ENCODE measurements around the gene NTNG1. TPM values are rescaled to one million over a fixed set of nuclear protein-coding genes. Genes with fewer than 3 reads are reported as not detected.

NTNG1 gene
- total RNA-seq, 1 donor from 2014 or later = 2.4 TPM

DNA sequence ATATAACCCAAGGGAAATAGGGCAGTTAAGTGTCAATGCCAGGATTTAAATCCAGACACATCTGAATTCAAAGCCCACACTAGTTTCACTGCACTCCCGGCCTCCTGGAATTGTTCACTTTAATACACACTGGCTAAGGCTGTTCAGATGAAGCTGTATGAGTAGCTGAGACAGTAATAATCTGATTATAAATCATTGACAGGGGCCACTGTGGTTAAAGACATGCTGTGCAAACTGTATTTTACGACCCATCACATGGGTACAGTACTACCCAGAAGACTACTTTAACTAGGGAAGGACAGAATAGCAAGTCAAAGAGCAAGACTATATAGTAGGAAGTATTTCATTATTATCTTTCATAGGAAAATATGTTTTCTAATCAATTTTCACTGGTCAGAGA lies 16.1 kb upstream of the NTNG1 start:
- no peaks in the 10 kb centered on the region for H3K36me3 ChIP-seq (ENCODE audit: control insufficient read depth, insufficient read depth, low read length)
- no peak overlapping the region for H3K4me3 ChIP-seq (ENCODE audit: low read depth, low read length)
- FAIRE-seq = no peak
- no peak for DNase-seq (ENCODE audit: low read depth)
- no peaks in the 10 kb centered on the region for H3K27me3 ChIP-seq (ENCODE audit: control insufficient read depth, insufficient read depth, low read length)
- TF ChIP-seq, protein P1, sequence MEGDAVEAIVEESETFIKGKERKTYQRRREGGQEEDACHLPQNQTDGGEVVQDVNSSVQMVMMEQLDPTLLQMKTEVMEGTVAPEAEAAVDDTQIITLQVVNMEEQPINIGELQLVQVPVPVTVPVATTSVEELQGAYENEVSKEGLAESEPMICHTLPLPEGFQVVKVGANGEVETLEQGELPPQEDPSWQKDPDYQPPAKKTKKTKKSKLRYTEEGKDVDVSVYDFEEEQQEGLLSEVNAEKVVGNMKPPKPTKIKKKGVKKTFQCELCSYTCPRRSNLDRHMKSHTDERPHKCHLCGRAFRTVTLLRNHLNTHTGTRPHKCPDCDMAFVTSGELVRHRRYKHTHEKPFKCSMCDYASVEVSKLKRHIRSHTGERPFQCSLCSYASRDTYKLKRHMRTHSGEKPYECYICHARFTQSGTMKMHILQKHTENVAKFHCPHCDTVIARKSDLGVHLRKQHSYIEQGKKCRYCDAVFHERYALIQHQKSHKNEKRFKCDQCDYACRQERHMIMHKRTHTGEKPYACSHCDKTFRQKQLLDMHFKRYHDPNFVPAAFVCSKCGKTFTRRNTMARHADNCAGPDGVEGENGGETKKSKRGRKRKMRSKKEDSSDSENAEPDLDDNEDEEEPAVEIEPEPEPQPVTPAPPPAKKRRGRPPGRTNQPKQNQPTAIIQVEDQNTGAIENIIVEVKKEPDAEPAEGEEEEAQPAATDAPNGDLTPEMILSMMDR (IDR thresholded peaks at IDR 0.05; ENCODE audit: insufficient read depth, low read length, severe bottlenecking) = no peak

DNA sequence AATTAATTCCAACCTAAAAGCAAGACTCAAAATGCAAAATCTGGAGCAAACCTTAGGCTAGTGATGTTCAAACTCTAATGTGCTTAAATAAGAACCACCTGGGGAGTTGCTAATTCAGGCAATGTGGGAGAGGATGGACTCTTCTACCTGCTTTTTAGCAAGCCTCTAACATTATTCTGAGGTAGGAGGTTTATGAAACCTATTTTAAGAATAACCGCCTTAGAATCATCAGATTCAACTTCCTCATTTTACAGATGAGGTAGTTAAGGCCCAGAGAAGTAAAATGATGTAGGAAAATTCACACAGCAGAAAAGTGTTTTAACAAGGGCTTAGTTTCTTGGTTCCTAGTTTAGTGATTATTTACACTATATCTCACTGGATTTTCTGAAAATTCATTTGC lies 8.6 kb upstream of the NTNG1 start:
- Histone ChIP-seq H3K27me3 (ENCODE audit: control insufficient read depth, insufficient read depth, low read length) (no peaks in the 10 kb centered on the region), H3K36me3 (ENCODE audit: control insufficient read depth, insufficient read depth, low read length) (no peaks in the 10 kb centered on the region), H3K4me3 (ENCODE audit: low read depth, low read length) (no peak overlapping the region)
- TF ChIP-seq, protein P1 (IDR thresholded peaks at IDR 0.05; ENCODE audit: insufficient read depth, low read length, severe bottlenecking) = no peak
- no peak for DNase-seq (ENCODE audit: low read depth)
- no peak for FAIRE-seq

DNA sequence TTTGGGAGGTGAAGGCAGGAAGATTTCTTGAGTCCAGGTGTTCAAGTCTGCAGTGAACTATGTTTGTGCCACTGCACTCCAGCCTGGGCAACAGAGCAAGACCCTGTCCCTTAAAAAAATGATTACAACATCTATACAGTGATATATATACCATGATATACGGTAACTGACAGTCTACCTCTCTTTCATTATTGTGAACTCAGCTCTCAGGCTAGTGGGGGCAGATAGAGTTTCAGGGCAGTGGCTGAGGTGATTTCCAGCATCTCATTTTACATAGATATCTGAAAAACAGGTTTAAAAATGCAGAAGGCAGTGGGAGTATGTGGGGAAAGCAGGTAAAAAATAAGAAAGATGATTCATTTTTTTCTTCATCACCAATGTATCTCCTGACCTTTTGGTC lies 8.1 kb upstream of the NTNG1 start:
- no peak for DNase-seq (ENCODE audit: low read depth)
- FAIRE-seq = no peak
- H3K36me3 ChIP-seq (ENCODE audit: control insufficient read depth, insufficient read depth, low read length) = no peaks in the 10 kb centered on the region
- TF ChIP-seq, protein P1 (IDR thresholded peaks at IDR 0.05; ENCODE audit: insufficient read depth, low read length, severe bottlenecking) = no peak
- H3K4me3 ChIP-seq (ENCODE audit: low read depth, low read length) = no peak overlapping the region
- no peaks in the 10 kb centered on the region for H3K27me3 ChIP-seq (ENCODE audit: control insufficient read depth, insufficient read depth, low read length)

DNA sequence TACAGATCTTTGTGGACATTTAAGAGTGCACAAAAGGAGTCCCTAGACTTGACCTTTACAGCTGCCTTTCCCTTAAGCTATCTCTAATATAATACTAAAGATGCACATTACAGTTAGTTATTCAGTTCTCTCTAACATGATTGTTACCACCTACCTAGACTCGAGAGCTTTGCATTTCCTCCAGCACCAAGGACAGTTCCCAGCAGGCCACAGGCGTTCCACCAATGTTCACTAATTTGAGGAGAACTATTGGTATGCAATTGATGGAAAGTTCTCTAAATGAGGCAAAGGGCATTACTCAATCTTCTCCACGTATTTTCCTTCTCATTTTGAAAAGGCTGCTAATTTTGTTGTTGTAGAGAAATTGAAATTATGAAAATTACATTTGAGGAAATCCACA lies 5.4 kb upstream of the NTNG1 start:
- Histone ChIP-seq H3K4me3 (ENCODE audit: low read depth, low read length) (no peak overlapping the region), H3K27me3 (ENCODE audit: control insufficient read depth, insufficient read depth, low read length) (no peaks in the 10 kb centered on the region), H3K36me3 (ENCODE audit: control insufficient read depth, insufficient read depth, low read length) (no peaks in the 10 kb centered on the region)
- FAIRE-seq = no peak
- TF ChIP-seq, protein P1 (IDR thresholded peaks at IDR 0.05; ENCODE audit: insufficient read depth, low read length, severe bottlenecking) = no peak
- DNase-seq (ENCODE audit: low read depth) = peak; percentile 38

DNA sequence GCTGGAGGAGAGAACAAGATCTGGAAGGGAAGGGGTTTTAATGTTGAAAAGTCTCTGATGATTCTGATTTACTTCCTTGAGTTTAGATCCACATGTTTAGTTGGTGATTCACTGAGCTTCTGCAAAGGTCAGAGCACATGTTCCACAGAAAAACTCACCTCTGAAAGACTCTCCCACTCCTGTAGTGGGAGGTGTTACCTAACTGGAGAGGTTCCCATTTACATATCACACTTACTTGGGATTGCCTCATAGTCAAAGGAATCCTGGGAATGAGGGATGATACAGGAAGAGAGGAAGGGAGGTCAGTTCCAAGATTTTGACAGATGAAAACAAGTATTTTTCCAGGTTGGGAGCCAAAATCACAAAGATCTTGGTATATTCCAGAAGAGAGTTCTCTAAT lies 2.7 kb upstream of the NTNG1 start:
- no peak overlapping the region for H3K4me3 ChIP-seq (ENCODE audit: low read depth, low read length)
- TF ChIP-seq, protein P1 (IDR thresholded peaks at IDR 0.05; ENCODE audit: insufficient read depth, low read length, severe bottlenecking) = no peak
- FAIRE-seq (no peak), DNase-seq (ENCODE audit: low read depth) (peak; percentile 79)
- no peaks in the 10 kb centered on the region for H3K36me3 ChIP-seq (ENCODE audit: control insufficient read depth, insufficient read depth, low read length)
- H3K27me3 ChIP-seq (ENCODE audit: control insufficient read depth, insufficient read depth, low read length) = no peaks in the 10 kb centered on the region

DNA sequence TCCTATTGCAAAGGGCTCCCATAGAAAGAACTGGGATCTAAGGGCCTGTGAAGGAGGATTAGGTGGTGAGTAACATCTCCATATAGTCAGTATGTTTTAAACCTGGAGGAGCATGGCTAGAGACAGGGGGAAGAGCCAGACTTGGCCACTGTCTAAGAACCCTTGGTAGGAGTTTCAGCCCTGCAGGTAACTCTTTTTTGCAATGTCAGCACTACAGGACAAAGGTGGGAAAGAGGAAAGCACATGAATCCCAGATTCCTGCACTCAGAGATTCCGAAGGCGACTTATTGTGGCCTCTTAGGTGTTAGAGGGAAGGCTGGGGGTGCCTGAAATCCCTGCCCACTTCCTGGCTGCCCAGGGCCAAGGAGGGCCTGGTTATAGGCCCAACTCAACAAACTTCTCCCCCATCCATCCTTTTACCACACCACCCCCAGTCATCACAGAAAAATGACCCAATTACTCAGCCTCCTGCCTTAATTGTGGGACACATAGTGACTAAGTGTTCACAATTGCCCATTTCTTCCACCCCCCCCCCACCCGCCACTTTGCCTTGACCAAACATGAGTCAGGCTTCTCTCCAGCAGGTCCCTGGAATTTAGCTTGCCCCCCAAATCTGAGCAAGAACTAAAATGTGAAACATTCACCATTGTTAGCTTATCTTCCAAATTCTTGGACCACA lies 1.9 kb upstream of the NTNG1 start:
- no peaks in the 10 kb centered on the region for H3K27me3 ChIP-seq (ENCODE audit: control insufficient read depth, insufficient read depth, low read length)
- TF ChIP-seq, protein P1 (IDR thresholded peaks at IDR 0.05; ENCODE audit: insufficient read depth, low read length, severe bottlenecking) = no peak
- FAIRE-seq (no peak), DNase-seq (ENCODE audit: low read depth) (peak; percentile 79)
- no peaks in the 10 kb centered on the region for H3K36me3 ChIP-seq (ENCODE audit: control insufficient read depth, insufficient read depth, low read length)
- no peak overlapping the region for H3K4me3 ChIP-seq (ENCODE audit: low read depth, low read length)

Data from bronchial epithelial cell (primary cell).